ENCODE data around the gene NR1H4.
"Not testable (repeated sequence)": the region's sequence is repeated elsewhere in the genome, so short reads cannot be mapped to it uniquely, and the experiment has no call there.

GRCh38 chr12:100559261-100559660 is 85.6 kb downstream of the NR1H4 start:
- TF ChIP-seq, protein P1, sequence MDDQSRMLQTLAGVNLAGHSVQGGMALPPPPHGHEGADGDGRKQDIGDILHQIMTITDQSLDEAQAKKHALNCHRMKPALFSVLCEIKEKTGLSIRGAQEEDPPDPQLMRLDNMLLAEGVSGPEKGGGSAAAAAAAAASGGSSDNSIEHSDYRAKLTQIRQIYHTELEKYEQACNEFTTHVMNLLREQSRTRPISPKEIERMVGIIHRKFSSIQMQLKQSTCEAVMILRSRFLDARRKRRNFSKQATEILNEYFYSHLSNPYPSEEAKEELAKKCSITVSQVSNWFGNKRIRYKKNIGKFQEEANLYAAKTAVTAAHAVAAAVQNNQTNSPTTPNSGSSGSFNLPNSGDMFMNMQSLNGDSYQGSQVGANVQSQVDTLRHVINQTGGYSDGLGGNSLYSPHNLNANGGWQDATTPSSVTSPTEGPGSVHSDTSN (CRISPR knock-in tag; IDR thresholded peaks at IDR 0.05), result not testable (repeated sequence)
- not testable (repeated sequence) for TF ChIP-seq ZNF670 (tag by site-specific recombination; IDR thresholded peaks at IDR 0.05; ENCODE audit: low read depth); GLIS2 (tag by site-specific recombination; IDR thresholded peaks at IDR 0.05)
- TF ChIP-seq, protein P2, sequence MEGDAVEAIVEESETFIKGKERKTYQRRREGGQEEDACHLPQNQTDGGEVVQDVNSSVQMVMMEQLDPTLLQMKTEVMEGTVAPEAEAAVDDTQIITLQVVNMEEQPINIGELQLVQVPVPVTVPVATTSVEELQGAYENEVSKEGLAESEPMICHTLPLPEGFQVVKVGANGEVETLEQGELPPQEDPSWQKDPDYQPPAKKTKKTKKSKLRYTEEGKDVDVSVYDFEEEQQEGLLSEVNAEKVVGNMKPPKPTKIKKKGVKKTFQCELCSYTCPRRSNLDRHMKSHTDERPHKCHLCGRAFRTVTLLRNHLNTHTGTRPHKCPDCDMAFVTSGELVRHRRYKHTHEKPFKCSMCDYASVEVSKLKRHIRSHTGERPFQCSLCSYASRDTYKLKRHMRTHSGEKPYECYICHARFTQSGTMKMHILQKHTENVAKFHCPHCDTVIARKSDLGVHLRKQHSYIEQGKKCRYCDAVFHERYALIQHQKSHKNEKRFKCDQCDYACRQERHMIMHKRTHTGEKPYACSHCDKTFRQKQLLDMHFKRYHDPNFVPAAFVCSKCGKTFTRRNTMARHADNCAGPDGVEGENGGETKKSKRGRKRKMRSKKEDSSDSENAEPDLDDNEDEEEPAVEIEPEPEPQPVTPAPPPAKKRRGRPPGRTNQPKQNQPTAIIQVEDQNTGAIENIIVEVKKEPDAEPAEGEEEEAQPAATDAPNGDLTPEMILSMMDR (tag by site-specific recombination; IDR thresholded peaks at IDR 0.05), result not testable (repeated sequence)

All from HEK293 (cell line).